KMS-11 (cell line): ENCODE measurements around the gene ZNF296.

Source experiments
- H2AFZ ChIP-seq: fragments of 200-600 bp; sonication (generic); 2 replicates; pipeline ENCODE4 v1.6.1; 2016; ENCODE audit warnings: antibody characterized with exemption, mixed run types, low read depth
- H3K27ac ChIP-seq: fragments of 200-600 bp; sonication (generic); 2 replicates; pipeline ENCODE4 v1.6.1; 2016; ENCODE audit warnings: mild to moderate bottlenecking, mixed run types
- H3K27me3 ChIP-seq: fragments of 200-600 bp; sonication (generic); 2 replicates; pipeline ENCODE4 v1.6.1; 2017; ENCODE audit warnings: mild to moderate bottlenecking, low read depth, mixed run types, moderate library complexity; ENCODE audit not compliant: insufficient read depth
- H3K36me3 ChIP-seq: fragments of 200-600 bp; sonication (generic); 2 replicates; pipeline ENCODE4 v1.6.1; 2017; ENCODE audit warnings: mild to moderate bottlenecking, mixed run types; ENCODE audit not compliant: insufficient read depth
- H3K4me1 ChIP-seq: fragments of 200-600 bp; sonication (generic); 2 replicates; pipeline ENCODE4 v1.6.1; 2016; ENCODE audit warnings: mild to moderate bottlenecking, low read depth, mixed run types; ENCODE audit not compliant: poor library complexity, severe bottlenecking
- H3K4me2 ChIP-seq: fragments of 200-600 bp; sonication (generic); 2 replicates; pipeline ENCODE4 v1.7.0; 2016; ENCODE audit warnings: mild to moderate bottlenecking, mixed run types
- H3K4me3 ChIP-seq: fragments of 200-600 bp; sonication (generic); IDR thresholded peaks from 2 replicates; pipeline ENCODE4 v1.6.1; 2017; ENCODE audit warnings: low read depth, low read length, mixed read lengths; ENCODE audit not compliant: insufficient read depth
- H3K79me2 ChIP-seq: fragments of 200-600 bp; sonication (generic); 2 replicates; pipeline ENCODE4 v1.6.1; 2016; ENCODE audit warnings: low read depth, mixed run types; ENCODE audit not compliant: insufficient read depth
- H3K9ac ChIP-seq: fragments of 200-600 bp; sonication (generic); 2 replicates; pipeline ENCODE4 v1.6.1; 2016; ENCODE audit warnings: mild to moderate bottlenecking, mixed run types
- H4K20me1 ChIP-seq: fragments of 200-600 bp; sonication (generic); 2 replicates; pipeline ENCODE4 v1.6.1; 2016; ENCODE audit warnings: mild to moderate bottlenecking, mixed run types; ENCODE audit not compliant: insufficient read depth
- CTCF ChIP-seq: fragments of 200-600 bp; sonication (generic); conservative IDR thresholded peaks from 2 replicates; pipeline ENCODE4 v1.6.1; 2017; ENCODE audit warnings: low read depth, mild to moderate bottlenecking, antibody characterized with exemption, low read length, moderate library complexity, mixed read lengths

Gene ZNF296

GRCh38 chr19:45076029-45076850 lies at the start of gene ZNF296:
ZNF296 (minus strand) TSS chr19:45076478; CDS start chr19:45076373, 105 bp downstream.
- no peak within 1 kb of the TSS for H3K4me3 ChIP-seq
- H3K27me3 ChIP-seq, result no peaks in the 10 kb centered on the region
- H4K20me1 ChIP-seq, result no peaks in the 10 kb centered on the region
- H3K4me2 ChIP-seq, result peak within 1 kb of the TSS; percentile 97
- H3K79me2 ChIP-seq, result peaks cover 68% of the 10 kb centered on the region
- H3K9ac ChIP-seq, result peak within 1 kb of the TSS; percentile 62
- peak within 1 kb of the TSS; percentile 59 for H3K27ac ChIP-seq
- H2AFZ ChIP-seq, result peak within 1 kb of the TSS; percentile 59
- peaks cover 57% of the 10 kb centered on the region for H3K4me1 ChIP-seq
- peaks cover 6% of the 10 kb centered on the region; the same call in 1 of the 2 replicates for H3K36me3 ChIP-seq
- TF ChIP-seq CTCF, result no peak

GRCh38 chr19:45125360-45125759 lies 49.1 kb upstream of the ZNF296 start:
- Histone ChIP-seq H3K36me3 (no peaks in the 10 kb centered on the region), H3K79me2 (peaks cover 80% of the 10 kb centered on the region), H3K9ac (no peak overlapping the region), H3K27me3 (no peaks in the 10 kb centered on the region), H3K27ac (no peak overlapping the region), H2AFZ (no peak overlapping the region), H3K4me3 (no peak overlapping the region), H4K20me1 (no peaks in the 10 kb centered on the region), H3K4me1 (peaks cover 64% of the 10 kb centered on the region), H3K4me2 (no peak overlapping the region)
- TF ChIP-seq CTCF, result no peak

GRCh38 chr19:45124021-45124420 lies 47.7 kb upstream of the ZNF296 start:
- no peak for TF ChIP-seq CTCF
- no peak overlapping the region for H3K4me3 ChIP-seq
- no peak overlapping the region for H3K4me2 ChIP-seq
- no peak overlapping the region for H2AFZ ChIP-seq
- no peaks in the 10 kb centered on the region for H4K20me1 ChIP-seq
- no peak overlapping the region for H3K27ac ChIP-seq
- no peak overlapping the region for H3K9ac ChIP-seq
- H3K4me1 ChIP-seq, result peaks cover 64% of the 10 kb centered on the region
- no peaks in the 10 kb centered on the region for H3K27me3 ChIP-seq
- peaks cover 80% of the 10 kb centered on the region for H3K79me2 ChIP-seq
- no peaks in the 10 kb centered on the region for H3K36me3 ChIP-seq

GRCh38 chr19:45123440-45123850 lies 47.2 kb upstream of the ZNF296 start:
- Histone ChIP-seq H3K4me2 (no peak overlapping the region), H2AFZ (no peak overlapping the region), H3K9ac (no peak overlapping the region)

More at GRCh38 chr19:45123440-45123850, 47.2 kb upstream of the ZNF296 start:
- Histone ChIP-seq H3K27me3 (no peaks in the 10 kb centered on the region), H3K4me3 (no peak overlapping the region), H3K36me3 (no peaks in the 10 kb centered on the region), H3K79me2 (peaks cover 76% of the 10 kb centered on the region), H3K27ac (no peak overlapping the region), H3K4me1 (peaks cover 66% of the 10 kb centered on the region), H4K20me1 (no peaks in the 10 kb centered on the region)
- no peak for TF ChIP-seq CTCF
